ENCODE data around the gene YWHAH.

The YWHAH gene

DNA sequence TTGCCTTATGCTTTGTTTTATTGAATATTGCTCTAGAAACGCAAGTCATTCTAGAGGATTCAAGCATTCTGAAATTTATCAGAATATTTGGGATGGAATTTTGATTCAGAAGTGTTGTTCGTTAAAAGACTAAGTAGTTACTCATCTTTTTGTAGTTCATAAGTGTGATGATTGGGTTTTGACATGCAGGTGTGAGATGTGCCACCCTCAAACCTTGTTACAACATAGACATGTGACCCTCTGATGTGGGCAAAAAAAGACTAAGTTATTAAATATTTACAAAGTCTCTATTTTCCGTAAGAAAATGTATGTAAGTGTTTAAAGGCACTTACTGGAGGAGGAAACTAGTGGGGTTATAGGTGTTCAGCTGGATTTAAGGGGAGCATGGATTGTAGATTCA, 8.9 kb downstream of the YWHAH start:
- POLR2A ChIA-PET = no interaction called here
- no peaks in the 10 kb centered on the region for H3K9me3 ChIP-seq (ENCODE audit: control extremely low read depth in 1 of 5, control insufficient read depth in 4 of 5, insufficient read depth in 2 of 5, low read depth in 1 of 5, low read length in 4 of 5)
- H3K27me3 ChIP-seq (replicated peaks in 2 of 5; ENCODE audit: control insufficient read depth in 4 of 5, insufficient read depth in 5 of 5, low read length in 4 of 5) = no peaks in the 10 kb centered on the region
- no peak for DNase-seq
- H3K27ac ChIP-seq (ENCODE audit: insufficient read depth in 1 of 2, low read depth in 1 of 2, low read length in 2 of 2, poor library complexity in 1 of 2, severe bottlenecking in 2 of 2) = no peak overlapping the region
- H3K4me3 ChIP-seq (ENCODE audit: control insufficient read depth in 1 of 7, extremely low read depth in 1 of 7, insufficient read depth in 4 of 7, low read depth in 2 of 7, low read length in 6 of 7) = no peak overlapping the region
- H3K4me1 ChIP-seq (ENCODE audit: control extremely low read depth in 1 of 4, control insufficient read depth in 4 of 4, insufficient read depth in 4 of 4, low read length in 3 of 4) = peaks cover 0 to 5% (median 2%) of the 10 kb centered on the region in 4 experiments
- 94% methylated on average over 3 of the region's 3 CpGs for WGBS (ENCODE audit: insufficient coverage)
- CTCF ChIA-PET = interaction anchor here (1.1 kb wide), 1 partner anchor 17 kb away, joined by 3 read pairs; no protein-coding TSS in a partner anchor
- peaks cover 19 to 83% (median 42%) of the 10 kb centered on the region in 4 experiments for H3K36me3 ChIP-seq (ENCODE audit: control insufficient read depth in 4 of 4, insufficient read depth in 4 of 4, low read length in 3 of 4)

- Histone ChIP-seq H3K27me3 (replicated peaks in 2 of 5; ENCODE audit: control insufficient read depth in 4 of 5, insufficient read depth in 5 of 5, low read length in 4 of 5) (no peaks in the 10 kb centered on the region), H3K4me3 (ENCODE audit: control insufficient read depth in 1 of 7, extremely low read depth in 1 of 7, insufficient read depth in 4 of 7, low read depth in 2 of 7, low read length in 6 of 7) (no peak overlapping the region), H3K27ac (ENCODE audit: insufficient read depth in 1 of 2, low read depth in 1 of 2, low read length in 2 of 2, poor library complexity in 1 of 2, severe bottlenecking in 2 of 2) (no peak overlapping the region), H3K9me3 (ENCODE audit: control extremely low read depth in 1 of 5, control insufficient read depth in 4 of 5, insufficient read depth in 2 of 5, low read depth in 1 of 5, low read length in 4 of 5) (no peaks in the 10 kb centered on the region), H3K4me1 (ENCODE audit: control extremely low read depth in 1 of 4, control insufficient read depth in 4 of 4, insufficient read depth in 4 of 4, low read length in 3 of 4) (peaks cover 0 to 5% (median 2%) of the 10 kb centered on the region in 4 experiments), H3K36me3 (ENCODE audit: control insufficient read depth in 4 of 4, insufficient read depth in 4 of 4, low read length in 3 of 4) (peaks cover 17 to 81% (median 37%) of the 10 kb centered on the region in 4 experiments)
- ChIA-PET CTCF (interaction anchor here (1.0 to 1.7 kb wide), 4 partner anchors 9 to 169 kb away, joined by 3 to 6 read pairs (median 3); no protein-coding TSS in a partner anchor), POLR2A (interaction anchor here (0.8 kb wide), 1 partner anchor 10 kb away, joined by 3 read pairs; no protein-coding TSS in a partner anchor)
- DNase-seq = no peak
- WGBS (ENCODE audit: insufficient coverage) = 100% methylated on average over 8 of the region's 11 CpGs
These were observed 10.5 kb downstream of the YWHAH start for GRCh38 chr22:31954535-31955523.

DNA sequence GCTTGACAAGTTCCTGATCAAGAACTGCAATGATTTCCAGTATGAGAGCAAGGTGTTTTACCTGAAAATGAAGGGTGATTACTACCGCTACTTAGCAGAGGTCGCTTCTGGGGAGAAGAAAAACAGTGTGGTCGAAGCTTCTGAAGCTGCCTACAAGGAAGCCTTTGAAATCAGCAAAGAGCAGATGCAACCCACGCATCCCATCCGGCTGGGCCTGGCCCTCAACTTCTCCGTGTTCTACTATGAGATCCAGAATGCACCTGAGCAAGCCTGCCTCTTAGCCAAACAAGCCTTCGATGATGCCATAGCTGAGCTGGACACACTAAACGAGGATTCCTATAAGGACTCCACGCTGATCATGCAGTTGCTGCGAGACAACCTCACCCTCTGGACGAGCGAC, 12.0 kb downstream of the YWHAH start:
- H3K36me3 ChIP-seq (ENCODE audit: control insufficient read depth in 4 of 4, insufficient read depth in 4 of 4, low read length in 3 of 4) = peaks cover 13 to 67% (median 26%) of the 10 kb centered on the region in 4 experiments

GRCh38 chr22:31957970-31958594, 13.7 kb downstream of the YWHAH start:
- WGBS (ENCODE audit: insufficient coverage) = 97% methylated on average over 8 of the region's 9 CpGs
- ChIA-PET CTCF (interaction anchor here (1.1 to 2.8 kb wide), 3 partner anchors 9 to 12 kb away, joined by 3 to 9 read pairs (median 5); no protein-coding TSS in a partner anchor), POLR2A (no interaction called here)
- Histone ChIP-seq H3K36me3 (ENCODE audit: control insufficient read depth in 4 of 4, insufficient read depth in 4 of 4, low read length in 3 of 4) (peaks cover 13 to 52% (median 20%) of the 10 kb centered on the region in 4 experiments), H3K4me1 (ENCODE audit: control extremely low read depth in 1 of 4, control insufficient read depth in 4 of 4, insufficient read depth in 4 of 4, low read length in 3 of 4) (peaks cover 0 to 5% (median 2%) of the 10 kb centered on the region in 4 experiments), H3K27ac (ENCODE audit: insufficient read depth in 1 of 2, low read depth in 1 of 2, low read length in 2 of 2, poor library complexity in 1 of 2, severe bottlenecking in 2 of 2) (no peak overlapping the region), H3K4me3 (ENCODE audit: control insufficient read depth in 1 of 7, extremely low read depth in 1 of 7, insufficient read depth in 4 of 7, low read depth in 2 of 7, low read length in 6 of 7) (no peak overlapping the region), H3K9me3 (ENCODE audit: control extremely low read depth in 1 of 5, control insufficient read depth in 4 of 5, insufficient read depth in 2 of 5, low read depth in 1 of 5, low read length in 4 of 5) (no peaks in the 10 kb centered on the region), H3K27me3 (replicated peaks in 2 of 5; ENCODE audit: control insufficient read depth in 4 of 5, insufficient read depth in 5 of 5, low read length in 4 of 5) (no peaks in the 10 kb centered on the region)
- no peak for DNase-seq

More for the DNA sequence above, 12.0 kb downstream of the YWHAH start:
- no peak overlapping the region for H3K27ac ChIP-seq (ENCODE audit: insufficient read depth in 1 of 2, low read depth in 1 of 2, low read length in 2 of 2, poor library complexity in 1 of 2, severe bottlenecking in 2 of 2)
- H3K9me3 ChIP-seq (ENCODE audit: control extremely low read depth in 1 of 5, control insufficient read depth in 4 of 5, insufficient read depth in 2 of 5, low read depth in 1 of 5, low read length in 4 of 5) = no peaks in the 10 kb centered on the region
- DNase-seq = no peak
- H3K27me3 ChIP-seq (replicated peaks in 2 of 5; ENCODE audit: control insufficient read depth in 4 of 5, insufficient read depth in 5 of 5, low read length in 4 of 5) = no peaks in the 10 kb centered on the region
- CTCF ChIA-PET = interaction anchor here (1.7 to 2.8 kb wide), 2 partner anchors 13 to 171 kb away, joined by 3 to 9 read pairs; no protein-coding TSS in a partner anchor
- H3K4me3 ChIP-seq (ENCODE audit: control insufficient read depth in 1 of 7, extremely low read depth in 1 of 7, insufficient read depth in 4 of 7, low read depth in 2 of 7, low read length in 6 of 7) = no peak overlapping the region
- POLR2A ChIA-PET = no interaction called here
- 98% methylated on average over 11 of the region's 12 CpGs for WGBS (ENCODE audit: insufficient coverage)
- H3K4me1 ChIP-seq (ENCODE audit: control extremely low read depth in 1 of 4, control insufficient read depth in 4 of 4, insufficient read depth in 4 of 4, low read length in 3 of 4) = peaks cover 0 to 5% (median 2%) of the 10 kb centered on the region in 4 experiments

DNA sequence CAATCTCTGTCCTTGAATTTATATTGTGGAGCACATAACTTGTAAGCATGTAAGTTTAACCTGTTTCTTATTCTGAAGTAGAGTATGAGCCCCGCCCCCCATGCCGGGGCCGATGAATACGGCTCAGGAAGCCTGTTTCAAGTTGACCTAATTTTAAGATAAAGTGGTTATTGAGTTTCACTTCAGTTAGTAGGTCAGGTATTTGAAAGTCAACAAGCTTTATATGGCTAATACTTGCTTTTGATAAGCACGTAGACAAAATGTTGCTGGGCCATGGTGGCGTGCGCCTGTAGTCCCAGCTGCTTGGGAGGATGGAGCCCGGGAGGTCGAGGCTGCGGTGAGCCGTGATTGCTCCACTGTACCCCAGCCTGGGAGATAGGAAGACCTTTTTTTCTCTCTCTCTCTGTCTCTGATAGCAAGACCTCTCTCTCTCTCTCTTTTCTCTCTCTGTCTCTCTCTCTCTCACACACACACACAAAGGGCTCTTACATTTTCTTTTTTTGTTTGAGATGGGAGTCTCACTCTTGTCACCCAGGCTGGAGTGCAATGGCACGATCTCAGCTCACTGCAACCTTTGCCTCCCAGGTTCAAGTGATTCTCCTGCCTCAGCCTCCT, 14.4 kb downstream of the YWHAH start:
- no peak for DNase-seq
- ChIA-PET CTCF (interaction anchor here (0.9 to 2.8 kb wide), 4 partner anchors 8 to 11 kb away, joined by 3 to 9 read pairs (median 4); no protein-coding TSS in a partner anchor), POLR2A (no interaction called here)
- Histone ChIP-seq H3K4me1 (ENCODE audit: control extremely low read depth in 1 of 4, control insufficient read depth in 4 of 4, insufficient read depth in 4 of 4, low read length in 3 of 4) (peaks cover 0 to 5% (median 2%) of the 10 kb centered on the region in 4 experiments), H3K36me3 (ENCODE audit: control insufficient read depth in 4 of 4, insufficient read depth in 4 of 4, low read length in 3 of 4) (peaks cover 13 to 46% (median 20%) of the 10 kb centered on the region in 4 experiments), H3K4me3 (ENCODE audit: control insufficient read depth in 1 of 7, extremely low read depth in 1 of 7, insufficient read depth in 4 of 7, low read depth in 2 of 7, low read length in 6 of 7) (no peak overlapping the region), H3K27me3 (replicated peaks in 2 of 5; ENCODE audit: control insufficient read depth in 4 of 5, insufficient read depth in 5 of 5, low read length in 4 of 5) (no peaks in the 10 kb centered on the region), H3K9me3 (ENCODE audit: control extremely low read depth in 1 of 5, control insufficient read depth in 4 of 5, insufficient read depth in 2 of 5, low read depth in 1 of 5, low read length in 4 of 5) (no peaks in the 10 kb centered on the region), H3K27ac (ENCODE audit: insufficient read depth in 1 of 2, low read depth in 1 of 2, low read length in 2 of 2, poor library complexity in 1 of 2, severe bottlenecking in 2 of 2) (no peak overlapping the region)
- WGBS (ENCODE audit: insufficient coverage) = 97% methylated on average over 7 of the region's 12 CpGs

DNA sequence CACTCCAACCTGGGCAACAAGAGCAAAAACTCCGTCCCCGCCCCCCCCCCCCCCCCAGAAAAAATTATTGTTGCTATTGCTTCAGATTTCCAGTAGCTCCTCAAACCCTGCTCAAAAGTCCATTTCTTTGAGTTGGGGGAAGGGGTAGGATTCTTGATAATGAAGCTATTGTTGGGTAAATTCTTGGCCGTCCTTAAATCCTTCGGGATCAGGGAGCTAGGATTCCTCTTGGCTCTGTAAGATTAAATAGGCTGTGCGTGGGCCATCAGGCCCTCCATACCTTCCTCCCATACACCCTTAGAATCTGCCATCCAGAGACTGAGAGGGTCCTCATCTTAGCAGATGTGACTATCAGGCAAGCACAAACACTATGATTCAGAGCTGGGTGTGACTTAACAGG, 16.4 kb downstream of the YWHAH start:
- WGBS (ENCODE audit: insufficient coverage) = no CpG with 5 or more reads among the region's 5 CpGs
- H3K36me3 ChIP-seq (ENCODE audit: control insufficient read depth in 4 of 4, insufficient read depth in 4 of 4, low read length in 3 of 4) = peaks cover 13 to 29% (median 20%) of the 10 kb centered on the region in 4 experiments
- POLR2A ChIA-PET = no interaction called here

More for the DNA sequence above, 16.4 kb downstream of the YWHAH start:
- Histone ChIP-seq H3K27ac (ENCODE audit: insufficient read depth in 1 of 2, low read depth in 1 of 2, low read length in 2 of 2, poor library complexity in 1 of 2, severe bottlenecking in 2 of 2) (no peak overlapping the region), H3K4me1 (ENCODE audit: control extremely low read depth in 1 of 4, control insufficient read depth in 4 of 4, insufficient read depth in 4 of 4, low read length in 3 of 4) (no peaks in the 10 kb centered on the region), H3K9me3 (ENCODE audit: control extremely low read depth in 1 of 5, control insufficient read depth in 4 of 5, insufficient read depth in 2 of 5, low read depth in 1 of 5, low read length in 4 of 5) (no peaks in the 10 kb centered on the region), H3K27me3 (replicated peaks in 2 of 5; ENCODE audit: control insufficient read depth in 4 of 5, insufficient read depth in 5 of 5, low read length in 4 of 5) (no peaks in the 10 kb centered on the region), H3K4me3 (ENCODE audit: control insufficient read depth in 1 of 7, extremely low read depth in 1 of 7, insufficient read depth in 4 of 7, low read depth in 2 of 7, low read length in 6 of 7) (no peak overlapping the region)
- CTCF ChIA-PET = interaction anchor here (1.0 to 2.1 kb wide), 3 partner anchors 10 to 13 kb away, joined by 4 to 8 read pairs (median 5); no protein-coding TSS in a partner anchor
- no peak for DNase-seq
